MCF 10A (cell line): Measurements from ENCODE around the gene MRPS6. TPM values are rescaled to one million over a fixed set of nuclear protein-coding genes. Genes with fewer than 3 reads are reported as not detected.

Experiments
- BruUV-seq: library from RNA; stranded (reverse); fragments of 400-500 nt; replicated peaks from 2 replicates; lab custom pipeline; 2021; lab: Mats Ljungman, UMichigan
- CTCF ChIA-PET: fragments of 300-600 bp; sonication (Branson Sonifier 250); formaldehyde crosslinking; extraction: SDS; loops from one replicate; lab custom pipeline; 2021; ENCODE audit warnings: antibody characterized with exemption, inconsistent platforms; lab: Yijun Ruan, JAX
- POLR2A ChIA-PET: fragments of 300-600, 350-650 bp; sonication (Branson Sonifier 250); formaldehyde crosslinking; extraction: SDS; loops from one replicate; lab custom pipeline; 2020; ENCODE audit warnings: antibody characterized with exemption, inconsistent platforms; lab: Yijun Ruan, JAX
- DNase-seq: peaks from one replicate; pipeline ENCODE4 v3.0.0-alpha.2; 2018; ENCODE audit not compliant: unreplicated experiment
- H3K27ac Mint-ChIP-seq: one replicate; pipeline ENCODE4 v1.8.0; 2022; ENCODE audit warnings: mild to moderate bottlenecking, low read depth, mixed read lengths; ENCODE audit not compliant: unreplicated experiment
- H3K27me3 Mint-ChIP-seq: one replicate; pipeline ENCODE4 v1.8.0; 2022; ENCODE audit warnings: mixed read lengths; ENCODE audit not compliant: insufficient read depth, unreplicated experiment
- H3K36me3 Mint-ChIP-seq: one replicate; pipeline ENCODE4 v1.8.0; 2022; ENCODE audit warnings: mild to moderate bottlenecking, moderate library complexity, mixed read lengths; ENCODE audit not compliant: insufficient read depth, unreplicated experiment
- H3K4me1 Mint-ChIP-seq: one replicate; pipeline ENCODE4 v1.8.0; 2022; ENCODE audit warnings: mixed read lengths; ENCODE audit not compliant: insufficient read depth, unreplicated experiment
- H3K4me3 Mint-ChIP-seq: one replicate; pipeline ENCODE4 v1.8.0; 2022; ENCODE audit warnings: mild to moderate bottlenecking, moderate library complexity, mixed read lengths; ENCODE audit not compliant: unreplicated experiment
- H3K9me3 Mint-ChIP-seq: one replicate; pipeline ENCODE4 v1.8.0; 2022; ENCODE audit warnings: mixed read lengths; ENCODE audit not compliant: unreplicated experiment
- intact Hi-C: fragments of 100-400 bp; cut with micrococcal nuclease; formaldehyde crosslinking; loops from 2 replicates; pipeline ENCODE4 v1.14.1; 2022
- total RNA-seq: library from RNA; stranded (reverse); gene quantifications from 2 replicates; pipeline ENCODE4 v1.2.3, GENCODE V29; 2022
- TF ChIP-seq, protein P1 (sequence below): fragments of 200-600 bp; IDR thresholded peaks from one replicate; pipeline ENCODE4 v1.8.0; 2022; ENCODE audit warnings: antibody characterized with exemption, mild to moderate bottlenecking; ENCODE audit not compliant: unreplicated experiment

Gene MRPS6
- total RNA-seq, 1 experiment from 2014 or later, result 86.0 TPM

- H3K4me1 Mint-ChIP-seq, result no peaks in the 10 kb centered on the region
- H3K27me3 Mint-ChIP-seq, result no peaks in the 10 kb centered on the region
- intact Hi-C loops, result no loop called here
- BruUV-seq, result no TSS peak
- peaks cover 26% of the 10 kb centered on the region for H3K36me3 Mint-ChIP-seq
- H3K4me3 Mint-ChIP-seq, result no peak overlapping the region
- H3K9me3 Mint-ChIP-seq, result no peaks in the 10 kb centered on the region
- TF ChIP-seq, protein P1, sequence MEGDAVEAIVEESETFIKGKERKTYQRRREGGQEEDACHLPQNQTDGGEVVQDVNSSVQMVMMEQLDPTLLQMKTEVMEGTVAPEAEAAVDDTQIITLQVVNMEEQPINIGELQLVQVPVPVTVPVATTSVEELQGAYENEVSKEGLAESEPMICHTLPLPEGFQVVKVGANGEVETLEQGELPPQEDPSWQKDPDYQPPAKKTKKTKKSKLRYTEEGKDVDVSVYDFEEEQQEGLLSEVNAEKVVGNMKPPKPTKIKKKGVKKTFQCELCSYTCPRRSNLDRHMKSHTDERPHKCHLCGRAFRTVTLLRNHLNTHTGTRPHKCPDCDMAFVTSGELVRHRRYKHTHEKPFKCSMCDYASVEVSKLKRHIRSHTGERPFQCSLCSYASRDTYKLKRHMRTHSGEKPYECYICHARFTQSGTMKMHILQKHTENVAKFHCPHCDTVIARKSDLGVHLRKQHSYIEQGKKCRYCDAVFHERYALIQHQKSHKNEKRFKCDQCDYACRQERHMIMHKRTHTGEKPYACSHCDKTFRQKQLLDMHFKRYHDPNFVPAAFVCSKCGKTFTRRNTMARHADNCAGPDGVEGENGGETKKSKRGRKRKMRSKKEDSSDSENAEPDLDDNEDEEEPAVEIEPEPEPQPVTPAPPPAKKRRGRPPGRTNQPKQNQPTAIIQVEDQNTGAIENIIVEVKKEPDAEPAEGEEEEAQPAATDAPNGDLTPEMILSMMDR, result no peak
- CTCF ChIA-PET, result interaction anchor here (0.6 to 1.4 kb wide), 8 partner anchors 12 to 430 kb away, joined by 3 to 6 read pairs (median 4); no protein-coding TSS in a partner anchor
- H3K27ac Mint-ChIP-seq, result no peak overlapping the region
- POLR2A ChIA-PET, result interaction anchor here (1.1 to 5.6 kb wide), 3 partner anchors 12 to 17 kb away, joined by 3 to 43 read pairs (median 4); partner anchors contain the start of genes MRPS6 and SLC5A3
- DNase-seq, result no peak
These were observed 19.0 kb downstream of the MRPS6 start for GRCh38 chr21:34092262-34092921.

- ChIA-PET CTCF (interaction anchor here (0.8 to 1.4 kb wide), 4 partner anchors 11 to 431 kb away, joined by 4 to 6 read pairs (median 4); no protein-coding TSS in a partner anchor), POLR2A (interaction anchor here (1.1 to 5.6 kb wide), 2 partner anchors 13 to 18 kb away, joined by 4 to 43 read pairs; partner anchors contain the start of genes MRPS6 and SLC5A3)
- no peak for DNase-seq
- no peaks in the 10 kb centered on the region for H3K27me3 Mint-ChIP-seq
- H3K4me1 Mint-ChIP-seq, result no peaks in the 10 kb centered on the region
- TF ChIP-seq, protein P1, result no peak
- peaks cover 26% of the 10 kb centered on the region for H3K36me3 Mint-ChIP-seq
- intact Hi-C loops, result no loop called here
- H3K27ac Mint-ChIP-seq, result no peak overlapping the region
- BruUV-seq, result no TSS peak
- H3K4me3 Mint-ChIP-seq, result no peak overlapping the region
- no peaks in the 10 kb centered on the region for H3K9me3 Mint-ChIP-seq
These were observed 19.7 kb downstream of the MRPS6 start for GRCh38 chr21:34093083-34093482.

- CTCF ChIA-PET, result interaction anchor here (0.7 to 2.4 kb wide), 3 partner anchors 20 to 268 kb away, joined by 3 to 7 read pairs (median 3); no protein-coding TSS in a partner anchor
- no peaks in the 10 kb centered on the region for H3K9me3 Mint-ChIP-seq
These were observed 21.6 kb downstream of the MRPS6 start for GRCh38 chr21:34094949-34095348.

DNA sequence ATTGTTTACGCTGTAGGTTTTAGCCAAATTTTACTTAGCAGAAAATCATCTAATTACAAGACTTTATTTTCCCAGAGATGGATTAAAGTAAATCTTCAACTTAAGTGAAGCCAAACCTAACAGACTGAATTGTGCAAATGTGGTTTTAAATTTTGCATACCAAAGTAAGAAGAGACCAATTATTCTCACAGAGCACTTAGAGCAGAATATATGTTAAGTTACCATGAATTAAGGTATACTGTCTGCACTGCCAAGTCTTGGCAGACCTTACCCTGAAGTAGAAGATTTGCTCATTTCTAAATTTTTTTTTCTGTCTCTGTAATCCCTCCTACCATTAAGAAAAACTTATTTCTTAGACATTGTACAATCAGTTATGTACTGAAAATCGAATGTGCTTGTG, 24.1 kb downstream of the MRPS6 start:
- H3K27me3 Mint-ChIP-seq, result no peaks in the 10 kb centered on the region
- no peaks in the 10 kb centered on the region for H3K4me1 Mint-ChIP-seq
- H3K36me3 Mint-ChIP-seq, result peaks cover 29% of the 10 kb centered on the region
- no peaks in the 10 kb centered on the region for H3K9me3 Mint-ChIP-seq
- BruUV-seq, result no TSS peak
- POLR2A ChIA-PET, result no interaction called here
- DNase-seq, result no peak
- H3K4me3 Mint-ChIP-seq, result no peak overlapping the region
- intact Hi-C loops, result no loop called here
- no peak overlapping the region for H3K27ac Mint-ChIP-seq
- TF ChIP-seq, protein P1, result no peak
- CTCF ChIA-PET, result interaction anchor here (0.6 to 0.7 kb wide), 2 partner anchors 150 to 263 kb away, joined by 3 to 5 read pairs; no protein-coding TSS in a partner anchor

More at GRCh38 chr21:34094949-34095348, 21.6 kb downstream of the MRPS6 start:
- Mint-ChIP-seq H3K36me3 (peaks cover 29% of the 10 kb centered on the region), H3K4me1 (no peaks in the 10 kb centered on the region), H3K27me3 (no peaks in the 10 kb centered on the region), H3K4me3 (no peak overlapping the region), H3K27ac (no peak overlapping the region)
- POLR2A ChIA-PET, result no interaction called here
- no TSS peak for BruUV-seq
- intact Hi-C loops, result no loop called here
- TF ChIP-seq, protein P1, result no peak
- no peak for DNase-seq
